Kidney epithelial cell (primary cell): ENCODE data around the gene NINL. TPM values are rescaled to one million over a fixed set of nuclear protein-coding genes. Genes with fewer than 3 reads are reported as not detected.
A peak's percentile ranks its signal among the peaks of the same experiment; 100 is the strongest.
"Not testable (repeated sequence)": the region's sequence is repeated elsewhere in the genome, so short reads cannot be mapped to it uniquely, and the experiment has no call there.

ENCODE experiments used
- DNase-seq: peaks from one replicate; pipeline ENCODE4 v3.0.0-alpha.2; 2010; ENCODE audit warnings: low read depth
- H3K27me3 ChIP-seq: 2 replicates; pipeline ENCODE4 v1.6.0; 2011; ENCODE audit warnings: low read length; ENCODE audit not compliant: control insufficient read depth, insufficient read depth
- H3K36me3 ChIP-seq: 2 replicates; pipeline ENCODE4 v1.5.1; 2011; ENCODE audit warnings: low read length; ENCODE audit not compliant: control insufficient read depth, insufficient read depth
- H3K4me3 ChIP-seq: 2 replicates; pipeline ENCODE4 v1.5.1; 2011; ENCODE audit warnings: low read depth, mild to moderate bottlenecking, control low read depth, low read length
- total RNA-seq: library from RNA; depleted of rRNA; stranded (reverse); fragments of >200 nt; gene quantifications from 2 replicates; pipeline ENCODE4 v1.2.3, GENCODE V29; 2015
- TF ChIP-seq, protein P1 (sequence below): IDR thresholded peaks from 2 replicates; pipeline ENCODE4 v1.5.1; 2011; ENCODE audit warnings: mild to moderate bottlenecking, moderate library complexity, low read length, control low read depth, inconsistent platforms; ENCODE audit not compliant: insufficient read depth, poor library complexity, severe bottlenecking

The NINL gene
- total RNA-seq, 1 donor from 2014 or later: 19.6 TPM

DNA sequence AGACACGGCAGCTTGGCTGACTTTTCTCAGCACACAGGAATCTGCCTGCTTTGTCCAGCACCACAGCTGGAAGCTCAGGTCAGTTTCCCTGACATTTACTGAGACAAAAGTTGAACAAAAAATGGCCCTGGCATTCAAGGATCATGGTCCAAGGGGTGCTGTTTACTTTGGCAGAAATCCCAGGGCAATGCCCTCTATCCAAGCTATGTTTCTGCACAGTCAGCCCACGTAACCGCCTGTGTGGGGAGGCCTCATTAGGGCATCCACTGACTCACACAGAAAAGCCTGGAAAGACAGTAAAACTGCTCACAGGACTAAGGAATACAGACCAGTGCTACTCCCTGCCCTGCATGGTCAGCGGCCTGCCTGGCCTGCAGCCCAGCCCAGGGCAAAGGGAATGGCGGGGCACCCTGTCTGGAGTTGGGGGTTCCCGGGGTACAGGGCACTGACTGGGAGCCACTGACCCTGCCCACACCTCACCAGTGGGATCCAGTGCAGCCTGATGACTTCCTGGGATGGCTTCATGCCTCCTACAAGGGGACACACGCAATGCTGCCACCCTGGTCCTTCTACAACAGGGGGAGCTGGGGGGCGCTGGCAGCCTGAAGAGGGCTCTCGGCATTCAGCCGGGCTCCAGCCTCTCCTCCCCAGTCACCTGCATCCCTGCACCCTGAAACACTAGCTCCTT, 77.1 kb downstream of the NINL start:
- H3K36me3 ChIP-seq: peaks cover 6% of the 10 kb centered on the region

DNA sequence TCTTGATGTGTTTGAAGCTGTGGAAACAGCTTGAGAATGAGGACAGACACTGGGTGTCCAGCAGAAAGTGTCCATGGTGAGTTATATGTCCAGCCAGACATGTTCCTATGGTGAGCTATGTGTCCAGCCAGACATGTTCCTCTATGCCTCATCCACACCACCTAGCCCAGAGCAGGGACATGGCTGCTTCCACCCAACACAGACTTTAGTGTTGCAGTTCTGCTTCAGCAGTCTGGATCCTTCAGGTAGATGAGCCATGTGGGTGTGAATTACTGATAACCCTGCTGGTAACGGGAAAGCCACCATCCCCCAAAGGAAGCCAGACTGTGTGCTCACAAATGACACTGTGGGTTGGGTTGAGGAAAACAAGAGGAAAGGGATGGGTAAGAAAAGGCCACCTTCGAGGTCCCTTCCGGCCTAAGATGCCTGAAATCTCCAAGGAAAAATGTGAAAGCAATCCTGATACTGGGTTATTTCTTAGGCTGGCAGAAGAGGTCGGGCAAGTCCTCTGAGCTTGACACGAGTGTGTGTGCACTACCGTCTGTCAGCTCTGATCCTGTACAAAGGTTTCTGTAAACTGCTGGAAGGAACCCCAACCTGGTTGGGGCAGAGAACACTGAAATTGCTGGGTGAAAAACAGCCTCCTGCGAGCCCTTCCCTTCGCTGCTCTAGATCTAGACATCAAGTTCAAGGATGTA, 77.8 kb downstream of the NINL start:
- TF ChIP-seq, protein P1, sequence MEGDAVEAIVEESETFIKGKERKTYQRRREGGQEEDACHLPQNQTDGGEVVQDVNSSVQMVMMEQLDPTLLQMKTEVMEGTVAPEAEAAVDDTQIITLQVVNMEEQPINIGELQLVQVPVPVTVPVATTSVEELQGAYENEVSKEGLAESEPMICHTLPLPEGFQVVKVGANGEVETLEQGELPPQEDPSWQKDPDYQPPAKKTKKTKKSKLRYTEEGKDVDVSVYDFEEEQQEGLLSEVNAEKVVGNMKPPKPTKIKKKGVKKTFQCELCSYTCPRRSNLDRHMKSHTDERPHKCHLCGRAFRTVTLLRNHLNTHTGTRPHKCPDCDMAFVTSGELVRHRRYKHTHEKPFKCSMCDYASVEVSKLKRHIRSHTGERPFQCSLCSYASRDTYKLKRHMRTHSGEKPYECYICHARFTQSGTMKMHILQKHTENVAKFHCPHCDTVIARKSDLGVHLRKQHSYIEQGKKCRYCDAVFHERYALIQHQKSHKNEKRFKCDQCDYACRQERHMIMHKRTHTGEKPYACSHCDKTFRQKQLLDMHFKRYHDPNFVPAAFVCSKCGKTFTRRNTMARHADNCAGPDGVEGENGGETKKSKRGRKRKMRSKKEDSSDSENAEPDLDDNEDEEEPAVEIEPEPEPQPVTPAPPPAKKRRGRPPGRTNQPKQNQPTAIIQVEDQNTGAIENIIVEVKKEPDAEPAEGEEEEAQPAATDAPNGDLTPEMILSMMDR: no peak
- Histone ChIP-seq H3K27me3 (no peaks in the 10 kb centered on the region), H3K4me3 (no peak overlapping the region), H3K36me3 (peaks cover 6% of the 10 kb centered on the region)
- no peak for DNase-seq

More for the DNA sequence above, 77.1 kb downstream of the NINL start:
- peak; percentile 80 for DNase-seq
- no peak overlapping the region for H3K4me3 ChIP-seq
- no peaks in the 10 kb centered on the region for H3K27me3 ChIP-seq
- TF ChIP-seq, protein P1: no peak

DNA sequence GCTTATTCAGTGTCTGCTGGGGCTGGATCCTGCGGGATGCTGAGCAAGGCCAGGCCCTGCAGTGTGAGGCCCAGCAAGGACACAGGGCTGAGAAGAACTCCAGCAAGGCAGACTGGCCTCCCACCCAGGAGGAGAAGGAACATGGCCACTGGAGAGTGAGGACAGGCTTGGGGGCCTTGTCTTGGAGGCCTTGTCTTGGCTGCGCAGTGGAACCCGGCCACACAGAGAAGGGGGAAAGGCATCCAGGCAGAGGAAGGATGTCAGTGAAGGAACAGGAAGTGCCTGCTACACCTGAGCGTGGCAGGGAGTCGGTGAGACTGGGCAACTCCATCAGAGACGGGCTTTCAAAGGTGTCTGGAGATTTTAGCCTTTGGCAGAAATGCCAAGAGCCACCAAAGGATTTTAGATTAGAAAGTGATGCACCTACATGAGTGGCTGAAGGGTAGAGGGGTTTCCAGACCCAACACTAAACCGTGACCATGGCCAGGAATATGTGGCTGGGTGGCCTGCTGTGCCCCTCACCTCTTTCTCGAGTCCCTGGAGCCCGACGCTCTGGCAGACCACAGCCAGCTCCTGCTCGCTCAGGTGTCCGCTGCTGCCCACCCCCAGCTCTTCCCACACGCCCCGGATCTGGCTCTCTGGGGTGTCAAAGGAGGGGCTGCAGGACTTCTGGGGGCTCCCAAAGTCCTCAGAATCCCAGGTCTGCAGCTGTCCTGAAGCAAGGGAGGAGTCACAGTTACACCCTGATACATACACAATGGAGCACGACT, 80.8 kb downstream of the NINL start:
- no peaks in the 10 kb centered on the region for H3K27me3 ChIP-seq
- TF ChIP-seq, protein P1: no peak
- H3K36me3 ChIP-seq: peaks cover 6% of the 10 kb centered on the region
- no peak overlapping the region for H3K4me3 ChIP-seq
- no peak for DNase-seq

DNA sequence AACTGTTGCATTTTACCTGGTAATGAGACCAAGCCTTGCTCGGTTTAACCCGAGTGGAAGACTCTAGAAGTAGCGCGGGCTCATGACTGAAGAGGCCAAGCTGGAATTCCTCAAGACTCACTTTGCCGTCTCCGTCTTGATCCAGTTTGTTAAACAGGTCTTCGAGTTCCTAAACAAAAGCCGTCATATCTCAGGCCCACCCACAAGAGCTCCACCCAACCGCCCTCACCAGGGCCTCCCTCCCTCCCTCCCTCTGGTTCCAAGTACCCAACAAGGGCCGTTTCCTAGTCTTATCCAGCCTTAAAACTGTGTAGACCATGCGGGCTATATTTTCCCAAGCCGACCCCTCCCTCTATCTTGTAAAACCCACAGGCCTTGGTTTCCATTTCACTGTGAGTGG, 81.4 kb downstream of the NINL start:
- TF ChIP-seq, protein P1: no peak
- Histone ChIP-seq H3K36me3 (peaks cover 5% of the 10 kb centered on the region), H3K4me3 (no peak overlapping the region), H3K27me3 (no peaks in the 10 kb centered on the region)
- DNase-seq: no peak

DNA sequence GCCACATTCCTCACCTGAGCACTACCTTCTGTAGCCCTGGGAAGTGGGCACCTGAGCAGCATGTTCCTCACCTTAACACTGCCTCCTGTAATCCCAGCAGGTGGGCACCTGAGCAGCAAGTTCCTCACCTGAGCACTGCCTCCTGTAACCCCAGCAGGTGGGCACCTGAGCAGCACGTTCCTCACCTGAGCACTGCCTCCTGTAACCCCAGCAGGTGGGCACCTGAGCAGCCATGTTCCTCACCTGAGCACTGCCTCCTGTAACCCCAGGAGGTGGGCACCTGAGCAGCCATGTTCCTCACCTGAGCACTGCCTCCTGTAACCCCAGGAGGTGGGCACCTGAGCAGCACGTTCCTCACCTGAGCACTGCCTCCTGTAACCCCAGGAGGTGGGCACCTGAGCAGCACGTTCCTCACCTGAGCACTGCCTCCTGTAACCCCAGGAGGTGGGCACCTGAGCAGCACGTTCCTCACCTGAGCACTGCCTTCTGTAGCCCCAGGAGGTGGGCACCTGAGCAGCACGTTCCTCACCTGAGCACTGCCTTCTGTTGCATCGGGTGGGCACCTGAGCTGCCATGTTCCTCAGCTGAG, 82.2 kb downstream of the NINL start:
- not testable (repeated sequence) for DNase-seq, H3K36me3 ChIP-seq, H3K4me3 ChIP-seq

DNA sequence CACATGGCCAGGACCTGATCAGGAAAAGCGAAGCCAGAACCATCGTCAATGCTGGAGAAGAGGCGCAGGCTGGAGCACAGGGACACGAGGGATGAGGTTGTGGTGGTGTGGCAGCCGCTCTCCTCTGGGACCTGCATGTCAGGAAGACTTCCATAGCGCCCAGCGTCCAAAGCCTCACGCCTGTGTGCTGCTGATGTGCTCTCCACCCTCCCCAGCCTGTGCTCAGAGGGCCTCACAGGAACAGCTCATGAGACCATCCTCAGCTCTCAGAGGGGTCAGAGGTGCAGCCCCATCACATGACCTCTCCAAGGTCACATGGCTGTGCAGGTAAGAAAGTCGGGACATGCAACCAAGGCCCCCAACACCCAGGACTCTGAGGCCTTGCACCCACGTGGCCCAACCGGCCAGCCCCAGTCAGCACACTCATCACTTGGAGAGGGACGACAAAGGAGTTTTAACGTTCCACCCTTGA, 84.4 kb downstream of the NINL start:
- H3K27me3 ChIP-seq: no peaks in the 10 kb centered on the region
- no peak for DNase-seq
- peaks cover 2% of the 10 kb centered on the region for H3K36me3 ChIP-seq
- TF ChIP-seq, protein P1: no peak
- no peak overlapping the region for H3K4me3 ChIP-seq

More for the DNA sequence above, 82.2 kb downstream of the NINL start:
- not testable (repeated sequence) for H3K27me3 ChIP-seq
